EL (cell line): Measurements from ENCODE around the gene POFUT1.
"Not testable (repeated sequence)": the region's sequence is repeated elsewhere in the genome, so short reads cannot be mapped to it uniquely, and the experiment has no call there.

Experiments used
- DNase-seq: peaks from one replicate; pipeline ENCODE4 v3.0.0-alpha.2; 2016

The POFUT1 gene

GRCh38 chr20:32189691-32190615 is 17.7 kb upstream of the POFUT1 start:
- peak; percentile 33 for DNase-seq

GRCh38 chr20:32190616-32191415 is 16.9 kb upstream of the POFUT1 start:
- DNase-seq: peak; percentile 19

GRCh38 chr20:32191422-32191821 is 16.3 kb upstream of the POFUT1 start:
- DNase-seq: no peak

DNA sequence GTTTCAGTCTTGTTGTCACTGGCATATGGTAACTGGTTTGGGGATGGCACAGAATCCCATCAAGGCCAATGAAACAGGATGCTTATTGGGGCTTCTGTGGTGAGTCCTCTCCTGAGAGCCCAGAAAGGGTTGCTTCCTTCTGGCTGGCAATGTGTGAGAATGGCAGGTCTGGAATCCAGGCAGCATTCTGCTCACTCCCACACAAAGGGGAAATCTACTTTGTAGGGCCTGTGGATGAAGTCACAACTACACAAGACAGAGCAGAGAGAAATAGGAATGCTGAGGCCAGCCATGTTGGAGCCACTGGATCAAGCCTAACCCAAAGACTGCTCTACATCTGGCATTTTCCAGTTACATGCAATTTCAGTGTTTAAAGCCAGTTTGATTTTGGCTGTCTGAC is 15.8 kb upstream of the POFUT1 start:
- DNase-seq: peak; percentile 16

DNA sequence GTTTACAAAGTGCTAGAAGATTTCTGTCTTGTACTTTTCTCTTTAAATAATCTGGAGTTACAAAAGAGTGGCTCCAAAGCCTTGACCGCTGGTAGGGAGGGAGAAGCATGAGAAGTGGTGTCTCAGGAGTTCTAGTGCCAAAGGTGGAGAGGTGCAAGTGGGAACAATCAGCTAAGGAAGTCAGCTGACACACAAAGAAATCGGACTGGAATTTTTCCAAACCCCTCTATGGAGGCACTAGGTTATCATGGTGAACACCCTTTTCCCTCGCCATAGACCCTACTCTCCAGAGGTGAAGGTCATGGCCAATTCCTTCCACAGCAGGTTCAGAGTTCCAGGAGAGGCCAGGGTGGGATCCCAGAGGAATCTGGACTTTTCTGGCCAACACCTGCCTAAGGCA is 15.0 kb upstream of the POFUT1 start:
- no peak for DNase-seq

DNA sequence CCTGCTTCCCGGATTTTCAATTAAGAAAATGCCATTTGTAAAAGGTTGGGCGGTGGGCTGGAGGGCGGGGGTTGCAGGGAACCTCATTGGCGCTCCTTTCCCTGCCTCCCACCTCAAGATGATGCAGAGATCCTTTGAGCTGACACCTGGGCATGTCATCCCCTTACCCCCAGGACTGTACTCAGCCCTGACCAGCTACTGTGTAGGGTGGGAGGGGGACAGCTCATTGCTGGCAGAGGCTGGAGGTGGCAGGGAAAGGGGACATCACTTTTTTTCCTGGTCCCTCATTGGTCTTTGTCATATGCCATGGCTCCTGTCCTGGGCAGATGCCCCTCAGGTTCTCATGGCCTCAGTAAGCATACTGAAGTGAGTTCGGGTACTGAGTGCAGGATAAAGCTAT is 14.3 kb upstream of the POFUT1 start:
- not testable (repeated sequence) for DNase-seq

DNA sequence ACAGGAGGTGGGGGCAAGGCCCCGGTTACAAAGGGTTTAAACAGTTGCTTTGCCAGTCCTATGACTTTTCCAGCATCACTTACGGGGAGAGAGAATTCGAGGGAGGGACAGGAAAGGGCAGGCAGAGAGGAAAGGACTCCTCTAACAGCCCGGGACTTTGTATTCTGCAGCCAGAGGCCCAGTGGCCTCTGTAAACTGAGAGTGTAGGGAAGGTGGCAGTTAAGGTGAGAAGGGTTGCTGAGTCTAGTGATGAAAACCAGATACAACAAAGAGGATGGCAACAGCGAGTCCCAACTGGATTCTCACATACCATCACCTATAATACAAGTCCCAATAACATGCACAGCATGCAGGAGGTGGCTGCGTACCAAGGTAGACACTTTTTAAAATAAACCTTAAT is 13.7 kb upstream of the POFUT1 start:
- no peak for DNase-seq

DNA sequence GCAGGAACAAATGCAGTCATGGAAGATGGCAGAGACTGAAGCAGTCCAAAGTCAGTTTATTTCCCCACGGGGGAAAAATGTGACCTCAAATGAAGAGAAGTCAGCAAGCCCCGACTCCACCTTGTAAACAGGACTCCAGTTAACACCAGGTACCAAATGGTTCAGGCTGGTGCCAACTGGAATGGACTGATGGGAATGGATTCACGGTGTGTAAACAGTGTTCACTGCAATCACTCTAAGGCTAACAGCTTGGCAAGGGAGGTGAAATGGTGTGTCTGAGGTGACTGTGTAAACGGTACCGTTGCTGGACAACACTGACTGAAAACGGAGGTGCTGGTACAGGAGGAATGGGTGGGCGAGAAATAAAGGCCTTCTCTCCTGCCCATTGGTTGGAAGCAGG is 12.1 kb upstream of the POFUT1 start:
- no peak for DNase-seq

DNA sequence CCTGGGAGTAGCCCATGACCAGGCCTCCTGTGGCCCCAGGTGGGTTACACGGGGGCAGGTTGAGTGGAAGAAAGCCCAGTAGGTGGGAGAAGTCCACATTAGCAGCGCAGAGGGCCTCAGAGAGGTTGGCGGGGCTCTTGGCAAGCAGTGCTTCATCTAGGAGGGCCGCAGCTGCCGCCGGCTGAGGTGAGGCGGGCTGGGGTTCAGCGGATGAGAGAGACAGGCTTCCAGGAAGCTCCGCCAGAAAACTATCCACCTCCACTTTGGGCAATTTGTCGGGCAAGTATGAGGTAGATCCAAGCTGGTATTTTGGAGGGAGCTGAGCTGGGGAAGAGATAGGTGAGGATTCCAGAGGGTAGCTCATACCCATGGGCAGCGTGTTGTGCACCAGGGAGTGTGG is 11.1 kb upstream of the POFUT1 start:
- DNase-seq: not testable (repeated sequence)

- not testable (repeated sequence) for DNase-seq
These were observed 10.5 kb upstream of the POFUT1 start for GRCh38 chr20:32197136-32197535.

DNA sequence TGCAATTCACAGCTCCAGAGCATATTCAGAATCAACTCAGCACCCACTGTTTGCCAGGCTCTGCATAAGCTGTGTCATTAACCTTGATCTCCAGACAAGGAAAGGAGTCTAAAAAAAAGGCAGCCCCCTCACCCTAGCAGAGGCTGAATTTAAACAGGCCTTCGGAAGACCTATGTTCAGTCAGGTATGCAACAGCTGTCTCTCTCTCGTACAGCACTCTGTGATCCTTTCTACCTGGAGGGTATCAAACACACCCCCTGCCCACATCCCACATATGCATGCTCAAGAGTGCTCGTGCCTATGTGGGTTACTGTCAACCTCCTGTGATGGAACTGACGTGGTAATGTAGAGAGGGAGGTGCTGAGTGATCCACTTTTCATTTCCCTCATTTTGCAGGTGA is 8.7 kb upstream of the POFUT1 start:
- DNase-seq: no peak

GRCh38 chr20:32201296-32201976 is 6.2 kb upstream of the POFUT1 start:
- DNase-seq: peak; percentile 67

DNA sequence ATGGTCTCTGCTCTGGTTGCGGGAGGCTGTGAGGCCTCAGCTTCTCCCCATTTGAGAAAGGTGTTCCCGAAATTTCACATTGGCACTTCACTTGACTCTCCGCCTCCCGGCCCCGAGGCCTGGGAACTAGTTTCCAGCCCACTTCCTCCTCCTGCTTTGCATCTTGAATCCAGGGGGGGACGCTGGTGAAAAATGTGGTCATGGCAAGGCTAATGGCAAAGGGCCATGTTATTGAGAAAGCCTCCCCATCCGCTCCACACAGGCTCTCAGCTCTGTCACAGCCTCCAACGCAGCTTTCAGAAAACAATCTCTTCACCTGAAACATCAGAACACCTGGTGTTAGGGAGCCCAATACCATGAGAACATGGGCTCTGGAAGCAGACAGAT is 5.7 kb upstream of the POFUT1 start:
- peak; percentile 18 for DNase-seq

GRCh38 chr20:32203356-32204204 is 4.1 kb upstream of the POFUT1 start:
- no peak for DNase-seq

GRCh38 chr20:32204205-32205109 is 3.2 kb upstream of the POFUT1 start:
- DNase-seq: no peak

GRCh38 chr20:32205110-32205842 is 2.4 kb upstream of the POFUT1 start:
- DNase-seq: no peak

GRCh38 chr20:32205843-32206759 is 1.6 kb upstream of the POFUT1 start:
- DNase-seq: no peak

DNA sequence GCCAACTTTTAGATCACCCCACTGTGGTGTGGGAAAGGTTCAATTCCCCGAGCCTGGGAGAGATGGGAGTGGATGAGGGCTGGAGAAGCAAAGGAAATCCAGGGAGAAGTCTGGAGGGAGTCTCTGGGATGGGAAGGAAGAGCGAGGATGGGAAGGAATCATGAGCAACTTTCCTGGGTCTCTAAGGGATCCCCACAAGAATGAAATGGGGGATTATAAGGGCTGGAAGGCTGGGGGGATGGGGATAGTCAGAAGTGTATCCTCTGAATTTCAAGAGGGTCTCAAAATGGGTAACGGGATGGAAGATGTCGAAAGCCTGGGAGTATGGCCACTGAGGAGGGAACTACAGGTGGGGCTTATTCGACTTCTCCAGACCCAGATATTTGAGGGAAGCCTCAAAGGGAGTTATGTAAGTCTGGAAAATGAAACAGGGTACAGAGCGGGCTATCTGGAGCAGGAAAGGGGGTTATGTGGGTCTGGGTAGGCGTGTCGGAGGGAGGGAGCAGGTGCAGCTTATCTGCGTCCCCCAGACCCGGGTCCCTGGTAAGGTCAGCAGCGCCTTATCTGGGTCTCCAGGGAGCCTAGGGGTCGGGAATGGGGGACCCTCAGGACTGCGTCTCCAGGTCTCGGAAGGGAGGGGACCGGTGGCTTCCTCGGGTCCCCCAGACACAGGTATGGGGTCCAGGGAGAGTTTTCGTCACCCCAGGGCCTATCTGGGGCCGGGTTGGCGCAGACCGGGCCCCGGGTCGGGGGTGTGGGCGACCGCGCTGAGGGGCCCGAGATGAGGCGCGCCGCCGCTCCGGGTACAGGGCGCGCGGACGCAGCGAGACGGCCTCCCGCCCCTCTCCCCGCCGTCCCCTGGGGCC is 687 bp upstream of the POFUT1 start:
- DNase-seq: no peak
